GM23338 (cell line): ENCODE results near the gene CLDN22. TPM values are rescaled to one million over a fixed set of nuclear protein-coding genes. Genes with fewer than 3 reads are reported as not detected.

Experiments used
- ATAC-seq: fragments of 200-7000 bp; cut with Tn5 transposase; 3 replicates; pipeline ENCODE4 v1.9.1; 2020
- DNase-seq: peaks from one replicate; pipeline ENCODE4 v3.0.0-alpha.2; 2015; ENCODE audit warnings: low spot score
- H2AFZ ChIP-seq: fragments of 200-600 bp; sonication (generic); 2 replicates; pipeline ENCODE4 v1.8.0; 2016; ENCODE audit warnings: antibody characterized with exemption, mild to moderate bottlenecking, moderate library complexity
- H3F3A ChIP-seq: fragments of 200-600 bp; sonication (generic); replicated peaks from 2 replicates; pipeline ENCODE4 v1.8.0; 2017; ENCODE audit warnings: antibody characterized with exemption, mixed run types, low read depth
- H3K27ac ChIP-seq: fragments of 200-600 bp; sonication (generic); 2 replicates; pipeline ENCODE4 v1.6.1; 2016; ENCODE audit warnings: low read depth
- H3K27me3 ChIP-seq: fragments of 200-600 bp; sonication (generic); 2 replicates; pipeline ENCODE4 v1.8.0; 2016; ENCODE audit warnings: mild to moderate bottlenecking, mixed run types, moderate library complexity; ENCODE audit not compliant: insufficient read depth
- H3K36me3 ChIP-seq: fragments of 200-600 bp; sonication (generic); 2 replicates; pipeline ENCODE4 v1.8.0; 2016; ENCODE audit warnings: mild to moderate bottlenecking; ENCODE audit not compliant: insufficient read depth
- H3K4me1 ChIP-seq: fragments of 200-600 bp; sonication (generic); 2 replicates; pipeline ENCODE4 v1.8.0; 2016; ENCODE audit warnings: mild to moderate bottlenecking, moderate library complexity; ENCODE audit not compliant: insufficient read depth
- H3K4me2 ChIP-seq: fragments of 200-600 bp; sonication (generic); 2 replicates; pipeline ENCODE4 v1.7.1; 2017; ENCODE audit warnings: mixed run types
- H3K4me3 ChIP-seq: fragments of 200-600 bp; sonication (generic); 2 replicates; pipeline ENCODE4 v1.6.1; 2016; ENCODE audit warnings: mixed run types
- H3K79me2 ChIP-seq: fragments of 200-600 bp; sonication (generic); replicated peaks from 2 replicates; pipeline ENCODE4 v1.8.0; 2017; ENCODE audit warnings: mild to moderate bottlenecking; ENCODE audit not compliant: insufficient read depth
- H3K9me2 ChIP-seq: fragments of 200-600 bp; sonication (generic); 2 replicates; pipeline ENCODE4 v1.8.0; 2017; ENCODE audit not compliant: insufficient read depth
- H4K20me1 ChIP-seq: fragments of 200-600 bp; sonication (generic); replicated peaks from 2 replicates; pipeline ENCODE4 v1.8.0; 2017; ENCODE audit warnings: mild to moderate bottlenecking; ENCODE audit not compliant: insufficient read depth
- H3K27ac Mint-ChIP-seq: 2 replicates; pipeline ENCODE4 v1.8.0; 2020; ENCODE audit warnings: inconsistent platforms, mild to moderate bottlenecking, moderate library complexity, mixed read lengths
- H3K27me3 Mint-ChIP-seq: 3 replicates; pipeline ENCODE4 v1.8.0; 2022; ENCODE audit warnings: low read depth, mild to moderate bottlenecking, moderate library complexity, mixed read lengths, inconsistent platforms; ENCODE audit not compliant: insufficient read depth, poor library complexity
- H3K36me3 Mint-ChIP-seq: 3 replicates; pipeline ENCODE4 v1.8.0; 2021; ENCODE audit warnings: low read depth, mild to moderate bottlenecking, inconsistent platforms, moderate library complexity, mixed read lengths
- H3K4me1 Mint-ChIP-seq: 3 replicates; pipeline ENCODE4 v1.8.0; 2020; ENCODE audit warnings: mild to moderate bottlenecking, inconsistent platforms, mixed read lengths
- H3K4me3 Mint-ChIP-seq: 3 replicates; pipeline ENCODE4 v1.8.0; 2021; ENCODE audit warnings: moderate library complexity, mild to moderate bottlenecking, inconsistent platforms, mixed read lengths
- H3K9me3 Mint-ChIP-seq: 3 replicates; pipeline ENCODE4 v1.8.0; 2020; ENCODE audit warnings: moderate library complexity, mild to moderate bottlenecking, inconsistent platforms, mixed read lengths
- CREB1 ChIP-seq: fragments of 250-450 bp; sonication (Bioruptor Pico); IDR thresholded peaks from 2 replicates; pipeline ENCODE4 v1.5.0; 2020; ENCODE audit warnings: low read depth, mild to moderate bottlenecking, moderate library complexity
- EZH2 ChIP-seq: fragments of 200-600 bp; sonication (generic); IDR thresholded peaks from one replicate; pipeline ENCODE4 v1.8.0; 2017; ENCODE audit warnings: antibody characterized with exemption, mild to moderate bottlenecking, low read depth; ENCODE audit not compliant: unreplicated experiment
- EZH2phosphoT487 ChIP-seq: fragments of 200-600 bp; sonication (generic); IDR thresholded peaks from one replicate; pipeline ENCODE4 v1.8.1; 2018; ENCODE audit warnings: antibody characterized with exemption; ENCODE audit not compliant: unreplicated experiment
- JUNB ChIP-seq: IDR thresholded peaks from one replicate; pipeline ENCODE4 v1.6.1; 2016; ENCODE audit warnings: antibody characterized with exemption; ENCODE audit not compliant: unreplicated experiment
- NANOG ChIP-seq: IDR thresholded peaks from 2 replicates; pipeline ENCODE4 v1.6.1; 2016; ENCODE audit warnings: antibody characterized with exemption, borderline replicate concordance
- REST ChIP-seq: IDR thresholded peaks from one replicate; pipeline ENCODE4 v1.6.1; 2018; ENCODE audit warnings: antibody characterized with exemption; ENCODE audit not compliant: unreplicated experiment
- STAT1 ChIP-seq: IDR thresholded peaks from one replicate; pipeline ENCODE4 v1.6.1; 2016; ENCODE audit warnings: antibody characterized with exemption; ENCODE audit not compliant: unreplicated experiment
- ZNF114 ChIP-seq: fragments of 250-450 bp; sonication (Bioruptor Pico); IDR thresholded peaks from 2 replicates; pipeline ENCODE4 v1.5.0; 2020; ENCODE audit warnings: mild to moderate bottlenecking, moderate library complexity
- ZNF331 ChIP-seq: fragments of 250-450 bp; sonication (Bioruptor Pico); IDR thresholded peaks from 2 replicates; pipeline ENCODE4 v1.5.0; 2020; ENCODE audit warnings: low read depth, mild to moderate bottlenecking, moderate library complexity
- polyA plus RNA-seq: library from polyadenylated mRNA; unstranded; fragments of >200 nt; fragmentation: Nextera tagmentation; extraction: Ambion mirVana; gene quantifications from 2 replicates; pipeline ENCODE4 v1.2.1, GENCODE V29; 2016
- total RNA-seq: library from RNA; depleted of rRNA; stranded (reverse); fragments of >200 nt; shearing (Covaris generic); gene quantifications from 2 replicates; pipeline ENCODE4 v1.2.3, GENCODE V29; 2014
- TF ChIP-seq, protein P1 (sequence below): IDR thresholded peaks from 2 replicates; pipeline ENCODE4 v1.6.1; 2016; ENCODE audit warnings: antibody characterized with exemption
- TF ChIP-seq, protein P2 (sequence below): fragments of 250-450 bp; sonication (Bioruptor Pico); IDR thresholded peaks from 2 replicates; pipeline ENCODE4 v1.5.0; 2020; ENCODE audit warnings: mild to moderate bottlenecking, moderate library complexity
- TF ChIP-seq, protein P3 (sequence below), 2 experiments: fragments of 200-600 bp in 1 of 2; sonication (generic) in 1 of 2; conservative IDR thresholded peaks; 2 replicates each; pipeline versions ENCODE4 v1.5.1 to v1.6.1; 2016 to 2017; ENCODE audit warnings: antibody characterized with exemption in 2 of 2, low read depth in 2 of 2, mild to moderate bottlenecking in 2 of 2, moderate library complexity in 1 of 2

Gene CLDN22
- total and polyA plus RNA-seq, 2 experiments from 2014 or later: not detected

DNA sequence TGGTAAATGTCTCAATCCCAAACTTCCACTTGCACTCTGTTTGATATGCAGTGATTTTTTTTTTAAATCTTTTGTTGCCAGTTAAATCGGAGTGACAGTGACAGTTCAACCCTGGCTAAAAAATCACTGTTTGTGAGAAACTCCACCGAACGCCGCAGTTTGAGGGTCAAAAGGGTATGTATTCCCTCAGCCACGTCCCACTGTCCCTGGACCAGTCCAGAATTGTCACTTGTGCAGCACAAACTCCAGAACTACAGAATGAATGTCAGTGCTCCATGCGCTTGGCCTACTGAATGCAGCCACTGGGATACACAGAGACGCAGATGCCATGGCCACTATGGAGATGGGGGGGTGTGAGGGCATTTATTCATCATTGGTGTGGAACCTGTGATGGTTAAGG, 34.2 kb downstream of the CLDN22 start (continued):
- TF ChIP-seq, protein P1, sequence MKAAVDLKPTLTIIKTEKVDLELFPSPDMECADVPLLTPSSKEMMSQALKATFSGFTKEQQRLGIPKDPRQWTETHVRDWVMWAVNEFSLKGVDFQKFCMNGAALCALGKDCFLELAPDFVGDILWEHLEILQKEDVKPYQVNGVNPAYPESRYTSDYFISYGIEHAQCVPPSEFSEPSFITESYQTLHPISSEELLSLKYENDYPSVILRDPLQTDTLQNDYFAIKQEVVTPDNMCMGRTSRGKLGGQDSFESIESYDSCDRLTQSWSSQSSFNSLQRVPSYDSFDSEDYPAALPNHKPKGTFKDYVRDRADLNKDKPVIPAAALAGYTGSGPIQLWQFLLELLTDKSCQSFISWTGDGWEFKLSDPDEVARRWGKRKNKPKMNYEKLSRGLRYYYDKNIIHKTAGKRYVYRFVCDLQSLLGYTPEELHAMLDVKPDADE: no peak
- TF ChIP-seq ZNF331: no peak
- TF ChIP-seq JUNB: no peak

- H3K4me1 ChIP-seq: no peaks in the 10 kb centered on the region
- no peaks in the 10 kb centered on the region for H3K79me2 ChIP-seq
- DNase-seq: no peak
- peaks cover 82% of the 10 kb centered on the region for H3K36me3 Mint-ChIP-seq
- H3K4me2 ChIP-seq: no peak overlapping the region
- H3K9me2 ChIP-seq: no peaks in the 10 kb centered on the region
- H4K20me1 ChIP-seq: no peaks in the 10 kb centered on the region; the same call in 1 of the 2 replicates
- H3F3A ChIP-seq: no peaks in the 10 kb centered on the region
- TF ChIP-seq ZNF331 (no peak), JUNB (no peak), ZNF114 (CRISPR knock-in tag) (no peak), CREB1 (no peak), REST (no peak), EZH2phosphoT487 (no peak), NANOG (no peak), STAT1 (no peak), EZH2 (no peak)
- TF ChIP-seq, protein P1: no peak
- TF ChIP-seq, protein P2, sequence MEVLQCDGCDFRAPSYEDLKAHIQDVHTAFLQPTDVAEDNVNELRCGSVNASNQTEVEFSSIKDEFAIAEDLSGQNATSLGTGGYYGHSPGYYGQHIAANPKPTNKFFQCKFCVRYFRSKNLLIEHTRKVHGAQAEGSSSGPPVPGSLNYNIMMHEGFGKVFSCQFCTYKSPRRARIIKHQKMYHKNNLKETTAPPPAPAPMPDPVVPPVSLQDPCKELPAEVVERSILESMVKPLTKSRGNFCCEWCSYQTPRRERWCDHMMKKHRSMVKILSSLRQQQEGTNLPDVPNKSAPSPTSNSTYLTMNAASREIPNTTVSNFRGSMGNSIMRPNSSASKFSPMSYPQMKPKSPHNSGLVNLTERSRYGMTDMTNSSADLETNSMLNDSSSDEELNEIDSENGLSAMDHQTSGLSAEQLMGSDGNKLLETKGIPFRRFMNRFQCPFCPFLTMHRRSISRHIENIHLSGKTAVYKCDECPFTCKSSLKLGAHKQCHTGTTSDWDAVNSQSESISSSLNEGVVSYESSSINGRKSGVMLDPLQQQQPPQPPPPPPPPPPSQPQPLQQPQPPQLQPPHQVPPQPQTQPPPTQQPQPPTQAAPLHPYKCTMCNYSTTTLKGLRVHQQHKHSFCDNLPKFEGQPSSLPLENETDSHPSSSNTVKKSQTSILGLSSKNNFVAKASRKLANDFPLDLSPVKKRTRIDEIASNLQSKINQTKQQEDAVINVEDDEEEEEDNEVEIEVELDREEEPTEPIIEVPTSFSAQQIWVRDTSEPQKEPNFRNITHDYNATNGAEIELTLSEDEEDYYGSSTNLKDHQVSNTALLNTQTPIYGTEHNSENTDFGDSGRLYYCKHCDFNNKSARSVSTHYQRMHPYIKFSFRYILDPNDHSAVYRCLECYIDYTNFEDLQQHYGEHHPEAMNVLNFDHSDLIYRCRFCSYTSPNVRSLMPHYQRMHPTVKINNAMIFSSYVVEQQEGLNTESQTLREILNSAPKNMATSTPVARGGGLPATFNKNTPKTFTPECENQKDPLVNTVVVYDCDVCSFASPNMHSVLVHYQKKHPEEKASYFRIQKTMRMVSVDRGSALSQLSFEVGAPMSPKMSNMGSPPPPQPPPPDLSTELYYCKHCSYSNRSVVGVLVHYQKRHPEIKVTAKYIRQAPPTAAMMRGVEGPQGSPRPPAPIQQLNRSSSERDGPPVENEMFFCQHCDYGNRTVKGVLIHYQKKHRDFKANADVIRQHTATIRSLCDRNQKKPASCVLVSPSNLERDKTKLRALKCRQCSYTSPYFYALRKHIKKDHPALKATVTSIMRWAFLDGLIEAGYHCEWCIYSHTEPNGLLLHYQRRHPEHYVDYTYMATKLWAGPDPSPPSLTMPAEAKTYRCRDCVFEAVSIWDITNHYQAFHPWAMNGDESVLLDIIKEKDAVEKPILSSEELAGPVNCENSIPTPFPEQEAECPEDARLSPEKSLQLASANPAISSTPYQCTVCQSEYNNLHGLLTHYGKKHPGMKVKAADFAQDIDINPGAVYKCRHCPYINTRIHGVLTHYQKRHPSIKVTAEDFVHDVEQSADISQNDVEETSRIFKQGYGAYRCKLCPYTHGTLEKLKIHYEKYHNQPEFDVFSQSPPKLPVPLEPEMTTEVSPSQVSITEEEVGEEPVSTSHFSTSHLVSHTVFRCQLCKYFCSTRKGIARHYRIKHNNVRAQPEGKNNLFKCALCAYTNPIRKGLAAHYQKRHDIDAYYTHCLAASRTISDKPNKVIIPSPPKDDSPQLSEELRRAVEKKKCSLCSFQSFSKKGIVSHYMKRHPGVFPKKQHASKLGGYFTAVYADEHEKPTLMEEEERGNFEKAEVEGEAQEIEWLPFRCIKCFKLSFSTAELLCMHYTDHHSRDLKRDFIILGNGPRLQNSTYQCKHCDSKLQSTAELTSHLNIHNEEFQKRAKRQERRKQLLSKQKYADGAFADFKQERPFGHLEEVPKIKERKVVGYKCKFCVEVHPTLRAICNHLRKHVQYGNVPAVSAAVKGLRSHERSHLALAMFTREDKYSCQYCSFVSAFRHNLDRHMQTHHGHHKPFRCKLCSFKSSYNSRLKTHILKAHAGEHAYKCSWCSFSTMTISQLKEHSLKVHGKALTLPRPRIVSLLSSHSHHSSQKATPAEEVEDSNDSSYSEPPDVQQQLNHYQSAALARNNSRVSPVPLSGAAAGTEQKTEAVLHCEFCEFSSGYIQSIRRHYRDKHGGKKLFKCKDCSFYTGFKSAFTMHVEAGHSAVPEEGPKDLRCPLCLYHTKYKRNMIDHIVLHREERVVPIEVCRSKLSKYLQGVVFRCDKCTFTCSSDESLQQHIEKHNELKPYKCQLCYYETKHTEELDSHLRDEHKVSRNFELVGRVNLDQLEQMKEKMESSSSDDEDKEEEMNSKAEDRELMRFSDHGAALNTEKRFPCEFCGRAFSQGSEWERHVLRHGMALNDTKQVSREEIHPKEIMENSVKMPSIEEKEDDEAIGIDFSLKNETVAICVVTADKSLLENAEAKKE: no peak
- TF ChIP-seq, protein P3, sequence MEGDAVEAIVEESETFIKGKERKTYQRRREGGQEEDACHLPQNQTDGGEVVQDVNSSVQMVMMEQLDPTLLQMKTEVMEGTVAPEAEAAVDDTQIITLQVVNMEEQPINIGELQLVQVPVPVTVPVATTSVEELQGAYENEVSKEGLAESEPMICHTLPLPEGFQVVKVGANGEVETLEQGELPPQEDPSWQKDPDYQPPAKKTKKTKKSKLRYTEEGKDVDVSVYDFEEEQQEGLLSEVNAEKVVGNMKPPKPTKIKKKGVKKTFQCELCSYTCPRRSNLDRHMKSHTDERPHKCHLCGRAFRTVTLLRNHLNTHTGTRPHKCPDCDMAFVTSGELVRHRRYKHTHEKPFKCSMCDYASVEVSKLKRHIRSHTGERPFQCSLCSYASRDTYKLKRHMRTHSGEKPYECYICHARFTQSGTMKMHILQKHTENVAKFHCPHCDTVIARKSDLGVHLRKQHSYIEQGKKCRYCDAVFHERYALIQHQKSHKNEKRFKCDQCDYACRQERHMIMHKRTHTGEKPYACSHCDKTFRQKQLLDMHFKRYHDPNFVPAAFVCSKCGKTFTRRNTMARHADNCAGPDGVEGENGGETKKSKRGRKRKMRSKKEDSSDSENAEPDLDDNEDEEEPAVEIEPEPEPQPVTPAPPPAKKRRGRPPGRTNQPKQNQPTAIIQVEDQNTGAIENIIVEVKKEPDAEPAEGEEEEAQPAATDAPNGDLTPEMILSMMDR (conservative IDR thresholded peaks at IDR 0.05; ENCODE audit: low read depth in 2 of 2): no peak
- H3K4me3 Mint-ChIP-seq: no peak overlapping the region
- no peak overlapping the region for H3K4me3 ChIP-seq
- no peaks in the 10 kb centered on the region for H3K4me1 Mint-ChIP-seq
- no peak overlapping the region for H2AFZ ChIP-seq
- no peaks in the 10 kb centered on the region for H3K27me3 ChIP-seq
- H3K27ac Mint-ChIP-seq: no peak overlapping the region
- no peak for ATAC-seq
- H3K36me3 ChIP-seq: peaks cover 55% of the 10 kb centered on the region
- no peaks in the 10 kb centered on the region for H3K9me3 Mint-ChIP-seq
- peaks cover 11% of the 10 kb centered on the region for H3K27me3 Mint-ChIP-seq
- no peak overlapping the region for H3K27ac ChIP-seq
Observed at GRCh38 chr4:183284965-183285364, 35.1 kb downstream of the CLDN22 start.
